T47D (cell line): ENCODE measurements around the gene TIGD4.
A peak's percentile ranks its signal among the peaks of the same experiment; 100 is the strongest.

Experiments used
- DNase-seq, 2 experiments: peaks; one replicate each; pipeline versions ENCODE4 v3.0.0 to v3.0.0-alpha.2; 2011 to 2012; ENCODE audit warnings: low read depth in 1 of 2, low spot score in 1 of 2
- JUND ChIP-seq: IDR thresholded peaks from 2 replicates; pipeline ENCODE4 v1.6.1; 2012; ENCODE audit warnings: low read depth
- in situ Hi-C: cut with HindIII; loops from 2 replicates; pipeline ENCODE4 v1.10.0; 2016; ENCODE audit warnings: low sequenced_read_pairs, low pct_unique_long_range_greater_than_20kb

The TIGD4 gene

DNA sequence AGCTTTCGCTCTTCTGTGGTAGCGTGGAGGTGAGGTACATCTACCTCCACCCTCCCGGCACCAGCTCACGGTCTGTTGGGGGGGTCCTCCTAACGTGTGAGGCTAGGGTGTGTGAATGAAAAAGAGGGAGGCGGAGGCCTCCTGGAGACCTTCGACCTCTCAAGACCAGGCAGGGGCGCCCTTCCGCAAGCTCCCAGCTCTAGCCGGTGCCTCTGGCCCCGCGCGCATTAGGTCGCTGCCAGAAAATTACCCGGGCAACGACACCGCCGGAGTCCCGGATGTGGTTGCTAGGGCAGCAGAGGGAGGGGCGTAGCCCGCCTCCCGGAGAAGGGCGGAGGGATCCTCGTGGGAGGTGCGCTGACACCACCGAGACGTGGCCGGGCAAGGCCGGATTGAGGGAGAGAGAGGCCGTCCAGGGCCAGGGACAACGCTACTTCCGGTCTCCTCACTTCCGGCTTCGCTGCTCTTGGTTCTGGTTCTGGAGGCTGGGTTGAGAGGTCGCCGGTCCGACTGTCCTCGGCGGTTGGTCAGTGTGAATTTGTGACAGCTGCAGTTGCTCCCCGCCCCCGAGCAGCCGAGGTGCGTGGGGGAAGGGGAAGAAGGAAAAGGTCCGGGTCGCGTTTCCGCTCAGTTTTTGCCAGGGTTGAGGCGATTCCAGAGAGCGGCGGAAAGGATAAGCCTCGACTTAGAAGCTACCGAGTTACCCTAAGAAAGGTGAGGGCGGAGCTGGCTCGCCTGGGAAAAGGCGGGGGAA, at the start of gene TIGD4, which contains the start of gene ARFIP1:
Gene TIGD4, minus strand, starts transcription at position 218 of the 754 bp plus-strand sequence. CDS start 8,726 bp downstream, outside the sequence.
Gene ARFIP1, plus strand, starts transcription at position 442 of the 754 bp plus-strand sequence. CDS start 49,680 bp downstream, outside the sequence.
- no peak for TF ChIP-seq JUND
- DNase-seq, result peak; percentile 58 to 97
- in situ Hi-C loops, result no loop called here

DNA sequence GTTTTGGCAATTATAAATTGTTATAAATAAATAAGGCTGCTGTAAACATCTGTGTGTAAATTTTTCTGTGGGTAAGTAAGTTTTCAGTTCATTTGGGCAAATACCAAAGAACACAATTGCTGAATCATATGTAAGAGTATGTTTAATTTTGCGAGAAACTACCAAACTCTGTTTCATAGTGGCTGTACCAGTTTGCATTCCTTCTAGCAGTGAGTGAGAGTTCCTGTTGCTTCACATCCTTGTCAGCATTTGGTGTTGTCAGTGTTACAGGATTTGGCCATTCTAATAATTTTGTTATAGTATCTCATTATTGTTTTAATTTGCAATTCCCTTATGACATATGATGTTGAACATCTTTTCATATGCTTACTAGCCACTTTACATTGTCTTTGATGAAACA, 48.6 kb upstream of the TIGD4 start:
- TF ChIP-seq JUND, result no peak
- no peak for DNase-seq
- in situ Hi-C loops, result no loop called here

DNA sequence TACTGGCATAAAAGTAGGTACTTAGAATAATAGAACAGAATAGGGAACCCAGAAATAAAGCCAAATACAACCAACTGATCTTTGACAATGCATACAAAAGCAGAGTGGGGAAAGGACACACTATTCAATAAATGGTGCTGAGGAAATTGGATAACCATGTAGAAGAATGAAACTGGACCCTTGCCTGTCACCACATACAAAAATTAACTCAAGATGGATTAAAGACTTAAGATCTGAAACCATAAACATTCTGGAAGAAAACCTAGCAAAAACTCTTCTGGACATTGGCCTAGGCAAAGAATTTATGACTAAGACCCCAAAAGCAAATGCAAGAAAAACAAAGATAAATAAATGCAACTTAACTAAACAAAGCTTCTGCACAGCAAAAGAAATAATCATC, 45.8 kb upstream of the TIGD4 start:
- no peak for DNase-seq
- in situ Hi-C loops, result no loop called here
- no peak for TF ChIP-seq JUND

DNA sequence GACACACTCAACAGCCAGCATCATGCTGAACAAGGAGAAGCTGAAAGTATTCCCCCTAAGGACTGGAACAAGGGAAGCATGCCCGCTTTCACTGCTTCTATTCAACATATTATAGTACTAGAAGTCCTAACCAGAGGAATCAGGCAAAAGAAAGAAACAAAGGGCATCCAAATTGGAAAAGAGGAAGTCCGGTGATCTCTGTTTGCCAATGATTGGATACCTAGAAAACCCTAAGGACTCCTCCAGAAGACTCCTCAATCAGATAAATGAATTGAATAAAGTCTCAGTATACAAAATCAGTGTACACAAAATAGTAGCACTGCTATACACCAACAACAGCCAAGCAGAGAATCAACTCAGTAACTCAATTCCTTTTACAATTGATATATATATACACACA, 45.0 kb upstream of the TIGD4 start:
- no peak for TF ChIP-seq JUND
- DNase-seq, result no peak
- in situ Hi-C loops, result no loop called here

DNA sequence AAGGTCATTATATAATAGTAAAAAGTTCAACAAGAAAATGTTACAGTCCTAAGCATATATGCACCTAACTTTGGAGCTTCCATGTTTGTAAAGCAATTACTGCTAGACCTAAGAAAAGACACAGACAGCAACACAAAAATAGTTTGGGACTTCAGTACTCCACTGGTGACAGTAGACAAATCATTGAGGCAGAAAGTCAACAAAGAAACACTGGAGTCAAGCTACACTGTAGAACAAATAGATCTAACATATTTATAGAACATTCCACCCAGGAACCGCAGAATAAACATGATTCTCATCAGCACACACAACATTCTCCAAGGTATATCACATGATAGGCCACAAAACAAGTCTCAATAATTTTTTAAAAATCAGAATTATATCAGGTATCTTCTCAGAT, 42.8 kb upstream of the TIGD4 start:
- in situ Hi-C loops, result no loop called here
- DNase-seq, result peak in 1 of 2 experiments; percentile 72
- TF ChIP-seq JUND, result no peak

DNA sequence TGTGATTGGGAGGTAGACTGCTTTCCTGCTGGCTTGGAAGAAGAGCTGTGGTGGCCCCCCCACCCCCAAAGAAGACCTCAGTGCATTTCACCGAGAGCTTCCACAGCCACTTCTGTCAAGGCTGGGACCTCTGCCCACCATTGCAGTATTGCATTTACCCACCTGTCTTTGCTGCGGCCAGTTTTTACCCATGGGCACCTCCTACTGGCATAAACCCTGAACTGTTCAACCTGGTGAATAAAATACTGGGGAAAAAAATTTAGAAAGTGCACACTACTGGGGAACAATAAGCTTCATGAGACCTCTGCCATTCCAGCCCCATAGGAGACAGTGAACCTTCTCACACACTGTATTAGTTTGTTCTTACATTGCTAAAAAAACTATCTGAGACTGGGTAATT, 40.5 kb upstream of the TIGD4 start:
- DNase-seq, result no peak
- in situ Hi-C loops, result no loop called here
- no peak for TF ChIP-seq JUND

DNA sequence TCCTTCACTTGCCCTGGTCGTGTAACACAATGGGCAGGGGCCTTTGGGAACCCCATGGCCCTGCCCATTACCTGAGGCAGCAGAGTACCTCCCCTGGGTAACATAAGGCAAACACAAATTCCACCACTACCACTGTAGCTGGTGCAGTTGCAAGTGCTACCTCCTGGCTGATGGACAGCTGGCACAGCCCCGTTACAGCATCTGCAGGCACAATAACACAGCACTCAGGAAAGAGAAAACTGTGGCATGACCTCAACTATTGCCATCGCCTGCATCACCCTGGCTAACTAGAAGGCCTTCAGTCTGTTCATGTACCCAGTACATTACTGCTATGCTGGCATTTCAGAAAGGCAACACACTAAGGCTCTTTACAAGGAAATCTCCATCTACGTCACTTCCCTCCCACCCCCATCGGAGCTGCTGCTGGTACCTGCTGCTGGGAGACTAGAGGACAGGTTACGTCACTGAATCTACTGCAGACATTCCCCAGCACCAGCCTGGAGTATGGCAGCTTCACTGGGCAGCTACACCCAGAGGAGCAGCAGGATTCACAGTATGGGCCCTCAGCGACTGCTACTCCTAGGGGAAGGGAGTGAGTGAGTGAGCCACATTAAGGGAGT, 39.6 kb upstream of the TIGD4 start:
- TF ChIP-seq JUND, result no peak
- in situ Hi-C loops, result no loop called here
- DNase-seq, result no peak

DNA sequence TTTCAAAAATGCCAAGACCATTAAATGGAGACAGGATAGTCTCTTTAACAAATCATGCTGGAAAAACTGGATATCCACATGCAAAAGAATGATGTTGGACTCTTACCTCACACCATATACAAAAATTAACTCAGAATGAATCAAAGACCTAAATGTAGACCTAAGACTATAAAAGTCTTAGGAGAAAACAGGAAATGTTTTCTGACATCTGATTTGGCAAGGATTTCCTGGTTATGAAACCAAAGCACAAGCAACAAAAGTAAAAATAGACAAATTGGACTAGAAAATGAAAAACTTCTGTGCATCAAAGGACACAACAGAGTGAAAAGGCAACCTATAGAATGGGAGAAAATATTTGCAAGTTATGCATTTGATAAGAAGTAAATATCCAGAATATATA, 37.8 kb upstream of the TIGD4 start:
- no peak for TF ChIP-seq JUND
- no peak for DNase-seq
- in situ Hi-C loops, result no loop called here

DNA sequence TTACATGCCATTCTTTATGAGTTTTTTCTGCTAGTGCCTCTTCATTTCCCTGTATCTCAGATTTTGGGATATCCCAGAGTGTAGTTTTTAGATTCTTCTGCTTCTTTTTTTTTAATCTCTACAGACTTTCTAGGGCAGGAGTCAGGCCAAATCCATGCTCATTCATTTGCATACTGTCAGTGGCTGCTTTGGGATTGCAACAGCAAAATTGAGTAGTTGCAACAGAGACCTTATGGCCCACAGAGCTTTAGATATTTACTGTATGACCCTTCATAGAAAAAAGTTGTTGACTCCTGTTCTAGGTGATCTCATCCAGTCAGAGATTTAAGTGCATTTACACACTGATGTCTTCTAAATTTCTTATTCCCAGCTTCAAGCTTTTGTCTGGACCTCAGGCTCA, 35.5 kb upstream of the TIGD4 start:
- in situ Hi-C loops, result no loop called here
- no peak for DNase-seq
- TF ChIP-seq JUND, result no peak

DNA sequence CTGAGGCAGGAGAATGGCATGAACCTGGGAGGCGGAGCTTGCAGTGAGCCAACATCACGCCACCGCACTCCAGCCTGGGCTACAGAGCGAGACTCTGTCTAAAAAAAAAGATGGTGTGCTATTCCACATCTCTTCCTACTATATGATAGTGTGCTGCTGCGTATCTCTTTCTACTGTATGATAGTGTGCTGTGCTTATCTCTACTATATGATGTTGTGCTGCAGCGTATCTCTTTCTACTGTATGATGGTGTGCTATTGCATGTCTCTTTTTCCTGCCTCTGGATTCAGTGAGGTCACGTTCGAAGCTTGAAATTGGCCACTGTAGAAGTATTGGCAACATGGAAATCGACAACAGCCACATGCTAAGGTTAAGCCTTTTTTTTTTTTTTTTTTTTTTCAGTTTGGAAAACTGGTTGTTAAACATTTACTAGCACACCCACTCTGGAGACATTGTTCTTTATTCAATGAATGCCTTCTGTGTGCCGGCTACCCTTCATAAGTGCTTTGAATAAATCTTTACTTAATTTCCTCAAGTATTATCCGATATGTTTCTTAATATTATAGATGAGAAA, 31.3 kb upstream of the TIGD4 start:
- no peak for TF ChIP-seq JUND
- in situ Hi-C loops, result no loop called here

DNA sequence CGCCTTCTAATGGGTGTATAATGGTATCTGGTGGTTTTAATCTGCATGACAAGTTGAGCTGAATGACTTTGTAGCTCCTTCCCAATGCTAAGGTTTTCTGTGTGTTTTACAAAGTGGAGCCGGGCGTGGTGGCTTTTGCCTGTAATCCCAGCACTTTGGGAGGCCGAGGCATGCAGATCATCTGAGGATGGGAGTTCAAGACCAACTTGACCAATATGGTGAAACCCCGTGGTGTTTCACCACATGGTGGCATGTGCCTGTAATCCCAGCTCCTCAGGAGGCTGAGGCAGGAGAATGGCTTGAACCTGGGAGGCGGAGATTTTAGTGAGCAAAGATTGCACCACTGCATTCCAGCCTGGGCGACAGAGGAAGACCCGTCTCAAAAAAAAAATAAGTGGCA, 29.1 kb upstream of the TIGD4 start:
- DNase-seq, result no peak
- no peak for TF ChIP-seq JUND
- in situ Hi-C loops, result no loop called here

More for the DNA sequence above, 31.3 kb upstream of the TIGD4 start:
- no peak for DNase-seq

DNA sequence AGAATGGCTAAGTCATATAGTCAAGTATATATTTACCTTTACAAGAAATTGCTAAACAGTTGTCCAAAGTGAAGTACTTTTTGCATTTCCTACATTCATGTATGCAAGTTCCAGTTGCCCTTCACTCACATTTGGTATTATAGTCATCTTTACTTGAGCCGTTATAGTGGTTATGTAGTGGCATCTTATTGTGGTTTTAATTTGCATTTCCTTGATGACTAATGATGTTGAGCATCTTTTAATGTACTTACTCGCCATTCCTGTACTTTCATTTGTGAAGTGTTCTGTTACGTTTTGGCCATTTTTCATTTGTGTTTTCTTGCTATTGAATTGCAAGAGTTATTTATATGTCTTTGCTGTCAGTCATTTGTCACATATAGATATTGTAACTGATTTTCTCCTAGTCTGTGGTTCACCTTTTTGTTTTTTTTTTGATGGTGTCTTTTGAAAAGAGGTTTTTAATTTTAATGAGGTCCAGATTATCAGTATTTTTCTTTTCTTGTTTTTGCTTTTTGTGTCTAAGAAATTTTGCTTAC, 27.8 kb upstream of the TIGD4 start:
- in situ Hi-C loops, result no loop called here
- TF ChIP-seq JUND, result no peak
- no peak for DNase-seq

DNA sequence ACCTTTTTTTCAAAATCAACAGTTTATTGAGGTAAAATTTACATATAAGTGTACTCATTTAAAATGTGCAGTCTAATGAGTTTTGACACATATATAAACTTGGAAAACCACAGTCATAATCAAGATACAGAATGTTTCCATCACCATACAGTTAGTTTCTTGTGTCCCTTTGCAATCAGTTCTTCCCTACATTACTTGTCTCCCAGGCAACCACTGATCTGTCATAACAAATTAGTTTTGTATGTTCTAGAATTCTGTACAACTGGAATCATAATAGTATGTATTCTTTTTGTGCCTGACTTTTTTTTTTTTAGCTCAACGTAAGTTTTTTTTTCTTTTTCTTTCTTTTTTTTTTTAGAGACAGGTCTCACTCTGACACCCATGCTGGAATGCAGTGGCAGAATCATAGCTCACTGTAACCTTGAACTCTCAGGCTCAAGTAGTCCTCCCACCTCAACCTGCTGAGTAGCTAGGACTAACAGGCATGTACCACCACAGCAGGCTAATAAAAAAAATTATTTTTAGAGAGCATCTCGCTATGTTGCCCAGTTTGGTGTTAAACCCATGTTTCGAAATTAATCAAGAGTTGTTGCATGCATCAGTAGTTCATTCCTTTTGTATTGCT, 27.1 kb upstream of the TIGD4 start:
- no peak for DNase-seq
- TF ChIP-seq JUND, result no peak
- in situ Hi-C loops, result no loop called here
